Stomach (tissue), 9 donors: ENCODE measurements around the gene PRELID3B. TPM values are rescaled to one million over a fixed set of nuclear protein-coding genes. Genes with fewer than 3 reads are reported as not detected.

Experiments used
- DNase-seq, 2 donors: peaks; one replicate each; pipeline versions ENCODE4 v3.0.0 to v3.0.0-alpha.2; 2013 to 2019
- H3K27ac ChIP-seq, 5 donors: fragments of 200-600 bp in 4 of 5; sonication (generic) in 4 of 5; one replicate each; pipeline ENCODE4 v1.5.1; 2013 to 2019; ENCODE audit warnings: mild to moderate bottlenecking in 1 of 5, moderate library complexity in 1 of 5
- H3K27me3 ChIP-seq, 3 donors: fragments of 200-600 bp; sonication (generic); one replicate each; pipeline ENCODE4 v1.5.1; 2017 to 2019; ENCODE audit warnings: mixed run types in 1 of 3
- H3K36me3 ChIP-seq, 4 donors: fragments of 200-600 bp; sonication (generic); 1 replicate in 3 of 4; 2 replicates in 1 of 4; pipeline ENCODE4 v1.5.1; 2016 to 2019
- H3K4me1 ChIP-seq, 4 donors: fragments of 200-600 bp; sonication (generic); one replicate each; pipeline ENCODE4 v1.5.1; 2016 to 2019
- H3K4me3 ChIP-seq, 4 donors: fragments of 200-600 bp; sonication (generic) in 3 of 4; one replicate each; pipeline ENCODE4 v1.5.1; 2016 to 2019; ENCODE audit warnings: mild to moderate bottlenecking in 1 of 4
- H3K9me3 ChIP-seq, 4 donors: fragments of 200-600 bp; sonication (generic); one replicate each; pipeline ENCODE4 v1.5.1; 2016 to 2019
- CTCF ChIP-seq, 7 experiments: fragments of 450-650 bp in 4 of 7; fragments of 200-600 bp in 3 of 7; sonication (generic) in 3 of 7; IDR thresholded peaks; one replicate each; pipeline ENCODE4 v1.5.1; 2016 to 2019; ENCODE audit warnings: antibody characterized with exemption in 7 of 7, control low read depth in 2 of 7, mild to moderate bottlenecking in 1 of 7
- EP300 ChIP-seq: sonication (generic); formaldehyde crosslinking; IDR thresholded peaks from one replicate; pipeline ENCODE4 v1.6.1; 2017; ENCODE audit warnings: antibody characterized with exemption
- POLR2A ChIP-seq, 4 donors: fragments of 450-650 bp; IDR thresholded peaks; one replicate each; pipeline ENCODE4 v1.6.1; 2016; ENCODE audit warnings: antibody characterized with exemption in 4 of 4, control low read depth in 2 of 4, mild to moderate bottlenecking in 1 of 4, moderate library complexity in 1 of 4
- POLR2AphosphoS5 ChIP-seq, 3 donors: sonication (generic); formaldehyde crosslinking; IDR thresholded peaks; one replicate each; pipeline ENCODE4 v1.6.1; 2016; ENCODE audit warnings: antibody characterized with exemption in 3 of 3
- WGBS, 5 donors: extraction: QIAGEN DNeasy Blood & Tissue Kit in 3 of 5; methylation state at CpG; one replicate each; pipeline versions ENCODE4 v1.1.5 to v1.1.7; 2013 to 2018; 5-methylcytosine and 5-hydroxymethylcytosine counted together
- intact Hi-C: fragments of 100-400 bp; cut with DNase I; formaldehyde crosslinking; loops from one replicate; pipeline ENCODE4 v1.15.1; 2023; ENCODE audit warnings: low total_unique reads
- polyA plus RNA-seq, 3 donors: library from polyadenylated mRNA; stranded (reverse); fragments of 200-250 nt; gene quantifications; one replicate each; pipeline ENCODE4 v1.2.3, GENCODE V29; 2013
- total RNA-seq, 5 donors: library from RNA; depleted of rRNA; stranded (reverse); fragments of >200 nt; gene quantifications; one replicate each; pipeline versions ENCODE4 v1.1.0 to v1.2.3, GENCODE V29; 2014 to 2016
- donor health status: healthy with polysubstance abuse.
- donor health status: Bipolar disorder and iron deficiency.
- donor health status: healthy.

Gene PRELID3B
- total and polyA plus RNA-seq, 8 donors, result 20.0 to 322 (median 56.1) TPM

- Histone ChIP-seq H3K4me1 (peaks cover 20 to 41% (median 35%) of the 10 kb centered on the region in 4 donors), H3K36me3 (peaks cover 33 to 59% (median 45%) of the 10 kb centered on the region in 4 donors), H3K27me3 (no peaks in the 10 kb centered on the region), H3K9me3 (no peaks in the 10 kb centered on the region), H3K27ac (no peak overlapping the region), H3K4me3 (no peak overlapping the region)
- intact Hi-C loops, result no loop called here
- no peak for DNase-seq
- TF ChIP-seq EP300 (no peak), POLR2A (IDR thresholded peaks at IDR 0.05) (no peak), CTCF (IDR thresholded peaks at IDR 0.05) (no peak), POLR2AphosphoS5 (IDR thresholded peaks at IDR 0.05) (no peak)
- WGBS, 5 donors, result 92 to 95% (median 94%) methylated on average over 12 of the region's 12 CpGs
These were observed 5.2 kb downstream of the PRELID3B start for GRCh38 chr20:59037386-59037785.

- no peak for TF ChIP-seq CTCF (IDR thresholded peaks at IDR 0.05)
- no peak for TF ChIP-seq POLR2AphosphoS5 (IDR thresholded peaks at IDR 0.05)
- no peak for TF ChIP-seq EP300
- no peak for TF ChIP-seq POLR2A (IDR thresholded peaks at IDR 0.05)
- WGBS, 5 donors, result 94 to 97% (median 96%) methylated on average over 3 of the region's 3 CpGs
- Histone ChIP-seq H3K27ac (no peak overlapping the region), H3K4me1 (peaks cover 18 to 37% (median 30%) of the 10 kb centered on the region in 4 donors), H3K36me3 (peaks cover 33 to 57% (median 45%) of the 10 kb centered on the region in 4 donors), H3K9me3 (no peaks in the 10 kb centered on the region), H3K27me3 (no peaks in the 10 kb centered on the region), H3K4me3 (no peak overlapping the region)
- DNase-seq, result no peak
- intact Hi-C loops, result no loop called here
These were observed 7.2 kb downstream of the PRELID3B start for GRCh38 chr20:59035381-59035780.

- peaks cover 27 to 37% (median 34%) of the 10 kb centered on the region in 4 donors for H3K4me1 ChIP-seq
- DNase-seq, result no peak
- no peak for TF ChIP-seq POLR2A (IDR thresholded peaks at IDR 0.05)
- no peak for TF ChIP-seq CTCF (IDR thresholded peaks at IDR 0.05)
- no peak for TF ChIP-seq EP300
- no peak for TF ChIP-seq POLR2AphosphoS5 (IDR thresholded peaks at IDR 0.05)
- peaks cover 41 to 66% (median 56%) of the 10 kb centered on the region in 4 donors for H3K36me3 ChIP-seq
- no peaks in the 10 kb centered on the region for H3K27me3 ChIP-seq
- no peaks in the 10 kb centered on the region for H3K9me3 ChIP-seq
- intact Hi-C loops, result no loop called here
- no peak overlapping the region for H3K4me3 ChIP-seq
- H3K27ac ChIP-seq, result no peak overlapping the region
- WGBS, 5 donors, result 74 to 87% (median 85%) methylated on average over 2 of the region's 2 CpGs
These were observed 8.9 kb downstream of the PRELID3B start for GRCh38 chr20:59033616-59034165.

GRCh38 chr20:59033093-59033492, 9.5 kb downstream of the PRELID3B start:
- Histone ChIP-seq H3K36me3 (peaks cover 40 to 66% (median 59%) of the 10 kb centered on the region in 4 donors), H3K4me1 (peaks cover 32 to 43% (median 39%) of the 10 kb centered on the region in 4 donors), H3K27ac (peak overlapping the region in 4 of 5 donors; percentile 91 to 94 (median 92)), H3K4me3 (peak overlapping the region in 3 of 4 donors; percentile 78 to 85 (median 80)), H3K9me3 (no peaks in the 10 kb centered on the region), H3K27me3 (no peaks in the 10 kb centered on the region)
- WGBS, 5 donors, result 95 to 100% (median 98%) methylated on average over 1 of the region's 1 CpG
- TF ChIP-seq CTCF (IDR thresholded peaks at IDR 0.05), result no peak
- no peak for TF ChIP-seq EP300
- TF ChIP-seq POLR2AphosphoS5 (IDR thresholded peaks at IDR 0.05), result no peak
- no peak for TF ChIP-seq POLR2A (IDR thresholded peaks at IDR 0.05)
- intact Hi-C loops, result no loop called here
- no peak for DNase-seq
